NCI-H2196 treated with DMSO at 0.1 percent for 48 hours (cell line): Measurements from ENCODE around the gene PTPRG.

ENCODE experiments used
- DNase-seq: peaks from one replicate; lab custom pipeline; 2025; ENCODE audit not compliant: unreplicated experiment; lab: John Stamatoyannopoulos, UW

The PTPRG gene

GRCh38 chr3:62094461-62094860 is 533.1 kb downstream of the PTPRG start:
- DNase-seq: no peak

- no peak for DNase-seq
Measured at GRCh38 chr3:62095080-62095479, 533.7 kb downstream of the PTPRG start.

GRCh38 chr3:62095756-62096155 is 534.4 kb downstream of the PTPRG start:
- DNase-seq: no peak

- DNase-seq: no peak
Measured at GRCh38 chr3:62096521-62096920, 535.1 kb downstream of the PTPRG start.

GRCh38 chr3:62097121-62097520 is 535.8 kb downstream of the PTPRG start:
- no peak for DNase-seq

GRCh38 chr3:62098646-62099365 is 537.4 kb downstream of the PTPRG start:
- no peak for DNase-seq

GRCh38 chr3:62100282-62100989 is 539.1 kb downstream of the PTPRG start:
- no peak for DNase-seq

- DNase-seq: no peak
Measured at GRCh38 chr3:62101488-62101887, 540.1 kb downstream of the PTPRG start.

- no peak for DNase-seq
Measured at GRCh38 chr3:62103531-62103930, 542.2 kb downstream of the PTPRG start.

- no peak for DNase-seq
Measured at GRCh38 chr3:62109534-62109933, 548.2 kb downstream of the PTPRG start.

- no peak for DNase-seq
Measured at GRCh38 chr3:62110443-62111225, 549.3 kb downstream of the PTPRG start.

GRCh38 chr3:62113092-62113491 is 551.7 kb downstream of the PTPRG start:
- no peak for DNase-seq

- DNase-seq: no peak
Measured at GRCh38 chr3:62114763-62115162, 553.4 kb downstream of the PTPRG start.

- DNase-seq: no peak
Measured at GRCh38 chr3:62117903-62118548, 556.7 kb downstream of the PTPRG start.

- no peak for DNase-seq
Measured at GRCh38 chr3:62119139-62119538, 557.8 kb downstream of the PTPRG start.

GRCh38 chr3:62122819-62123218 is 561.4 kb downstream of the PTPRG start:
- DNase-seq: no peak

- DNase-seq: no peak
Measured at GRCh38 chr3:62125380-62125779, 564.0 kb downstream of the PTPRG start.

- no peak for DNase-seq
Measured at GRCh38 chr3:62127116-62127515, 565.7 kb downstream of the PTPRG start.

- no peak for DNase-seq
Measured at GRCh38 chr3:62128051-62128450, 566.7 kb downstream of the PTPRG start.

GRCh38 chr3:62128681-62129080 is 567.3 kb downstream of the PTPRG start:
- no peak for DNase-seq

GRCh38 chr3:62131050-62131449 is 569.7 kb downstream of the PTPRG start:
- no peak for DNase-seq
